ENCODE measurements around the gene ZRANB1. TPM values are rescaled to one million over a fixed set of nuclear protein-coding genes. Genes with fewer than 3 reads are reported as not detected.

Gene ZRANB1
- total and polyA plus RNA-seq, 2 experiments from 2014 or later, result 7.9 to 30.0 TPM

DNA sequence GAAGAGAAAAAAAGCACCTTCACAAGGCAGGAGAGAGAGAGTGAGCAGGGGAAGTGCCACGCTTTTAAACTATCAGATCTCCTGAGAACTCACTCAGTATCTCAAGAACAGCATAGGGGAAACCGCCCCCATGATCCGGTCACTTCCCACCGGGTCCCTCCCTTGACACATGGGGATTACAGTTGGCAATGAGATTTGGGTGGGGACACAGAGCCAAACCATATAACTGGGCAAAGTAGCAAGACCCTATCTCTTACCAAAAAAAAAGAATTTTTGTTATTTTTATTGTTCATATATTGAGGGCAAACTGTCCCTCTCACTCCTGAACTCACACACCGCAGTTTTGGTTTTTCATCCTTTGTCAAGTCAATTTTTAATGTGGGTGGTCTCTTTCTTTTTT, 18.2 kb upstream of the ZRANB1 start:
- H3K79me2 ChIP-seq, result peaks cover 99% of the 10 kb centered on the region
- DNase-seq (ENCODE audit: low spot score), result no peak
- H3K4me1 ChIP-seq (ENCODE audit: insufficient read depth), result no peaks in the 10 kb centered on the region
- H2AFZ ChIP-seq, result no peak overlapping the region
- no peaks in the 10 kb centered on the region for H3K9me2 ChIP-seq (replicated peaks; ENCODE audit: insufficient read depth)
- no peak overlapping the region for H3K4me2 ChIP-seq
- H4K20me1 ChIP-seq (ENCODE audit: insufficient read depth, poor library complexity, severe bottlenecking), result peaks cover 96% of the 10 kb centered on the region
- no peaks in the 10 kb centered on the region for H3K36me3 ChIP-seq (replicated peaks; ENCODE audit: insufficient read depth, low read depth)
- H3K27me3 ChIP-seq, result no peaks in the 10 kb centered on the region
- H3K4me3 ChIP-seq, result no peak overlapping the region
- no peak overlapping the region for H3K27ac ChIP-seq
- TF ChIP-seq EZH2 (IDR thresholded peaks at IDR 0.05; ENCODE audit: borderline replicate concordance) (no peak), EZH2phosphoT487 (IDR thresholded peaks at IDR 0.05; ENCODE audit: low read depth, severe bottlenecking, unreplicated experiment) (no peak)
- TF ChIP-seq, protein P1, sequence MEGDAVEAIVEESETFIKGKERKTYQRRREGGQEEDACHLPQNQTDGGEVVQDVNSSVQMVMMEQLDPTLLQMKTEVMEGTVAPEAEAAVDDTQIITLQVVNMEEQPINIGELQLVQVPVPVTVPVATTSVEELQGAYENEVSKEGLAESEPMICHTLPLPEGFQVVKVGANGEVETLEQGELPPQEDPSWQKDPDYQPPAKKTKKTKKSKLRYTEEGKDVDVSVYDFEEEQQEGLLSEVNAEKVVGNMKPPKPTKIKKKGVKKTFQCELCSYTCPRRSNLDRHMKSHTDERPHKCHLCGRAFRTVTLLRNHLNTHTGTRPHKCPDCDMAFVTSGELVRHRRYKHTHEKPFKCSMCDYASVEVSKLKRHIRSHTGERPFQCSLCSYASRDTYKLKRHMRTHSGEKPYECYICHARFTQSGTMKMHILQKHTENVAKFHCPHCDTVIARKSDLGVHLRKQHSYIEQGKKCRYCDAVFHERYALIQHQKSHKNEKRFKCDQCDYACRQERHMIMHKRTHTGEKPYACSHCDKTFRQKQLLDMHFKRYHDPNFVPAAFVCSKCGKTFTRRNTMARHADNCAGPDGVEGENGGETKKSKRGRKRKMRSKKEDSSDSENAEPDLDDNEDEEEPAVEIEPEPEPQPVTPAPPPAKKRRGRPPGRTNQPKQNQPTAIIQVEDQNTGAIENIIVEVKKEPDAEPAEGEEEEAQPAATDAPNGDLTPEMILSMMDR (IDR thresholded peaks at IDR 0.05; ENCODE audit: poor library complexity), result no peak
- 99% methylated on average over 5 of the region's 5 CpGs for WGBS (ENCODE audit: low lambda C conversion rate, missing lambda C conversion rate)
- H3K9me3 ChIP-seq (ENCODE audit: low read depth), result no peaks in the 10 kb centered on the region

DNA sequence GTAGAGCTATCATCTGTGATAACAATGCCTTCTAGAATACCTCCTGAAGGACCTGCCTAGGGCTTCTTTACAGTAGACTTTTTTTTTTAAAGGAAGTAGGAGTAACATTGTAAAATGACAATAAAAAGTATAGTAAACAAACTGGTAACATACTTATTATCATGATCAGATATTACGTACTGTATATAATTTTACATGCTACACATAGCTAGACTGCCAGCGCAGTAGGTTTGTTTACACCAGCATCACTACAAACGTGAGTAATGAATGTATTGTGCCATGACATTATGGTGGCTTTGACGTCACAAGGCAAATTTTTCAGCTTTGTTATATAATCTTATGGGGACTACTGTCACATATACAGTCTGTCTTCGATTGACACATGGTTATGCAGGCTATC, 15.4 kb upstream of the ZRANB1 start:
- TF ChIP-seq EZH2 (IDR thresholded peaks at IDR 0.05; ENCODE audit: borderline replicate concordance), result no peak
- TF ChIP-seq, protein P1 (IDR thresholded peaks at IDR 0.05; ENCODE audit: poor library complexity), result no peak
- TF ChIP-seq EZH2phosphoT487 (IDR thresholded peaks at IDR 0.05; ENCODE audit: low read depth, severe bottlenecking, unreplicated experiment), result no peak
- Histone ChIP-seq H3K27me3 (no peaks in the 10 kb centered on the region), H3K4me2 (no peak overlapping the region), H3K9me3 (ENCODE audit: low read depth) (no peaks in the 10 kb centered on the region), H4K20me1 (ENCODE audit: insufficient read depth, poor library complexity, severe bottlenecking) (peaks cover 82% of the 10 kb centered on the region), H3K9me2 (replicated peaks; ENCODE audit: insufficient read depth) (no peaks in the 10 kb centered on the region), H3K4me1 (ENCODE audit: insufficient read depth) (no peaks in the 10 kb centered on the region), H3K4me3 (no peak overlapping the region), H2AFZ (no peak overlapping the region), H3K36me3 (replicated peaks; ENCODE audit: insufficient read depth, low read depth) (no peaks in the 10 kb centered on the region), H3K79me2 (peaks cover 100% of the 10 kb centered on the region), H3K27ac (no peak overlapping the region)
- 94% methylated on average over 5 of the region's 5 CpGs for WGBS (ENCODE audit: low lambda C conversion rate, missing lambda C conversion rate)
- DNase-seq (ENCODE audit: low spot score), result no peak

DNA sequence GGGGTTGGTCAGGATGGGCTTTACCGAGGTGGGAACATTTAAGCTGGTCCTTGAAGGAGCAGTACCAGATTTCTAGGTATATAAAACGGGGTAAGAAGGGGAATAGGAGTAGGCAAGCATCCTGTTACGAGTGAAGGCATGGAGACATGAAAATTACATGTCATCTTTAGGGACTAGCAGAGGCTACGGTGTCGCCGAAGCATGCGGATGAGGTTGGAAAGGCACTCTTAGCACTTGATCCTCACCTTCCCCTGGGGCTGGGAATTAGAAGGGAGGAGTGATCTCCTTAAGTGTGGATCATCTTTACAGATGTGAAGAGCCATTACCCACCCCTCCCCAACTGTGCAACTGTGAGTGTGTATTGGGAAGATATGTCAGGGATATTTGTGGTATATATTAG, 13.8 kb upstream of the ZRANB1 start:
- H3K9me3 ChIP-seq (ENCODE audit: low read depth), result no peaks in the 10 kb centered on the region
- H3K27ac ChIP-seq, result no peak overlapping the region
- peaks cover 80% of the 10 kb centered on the region for H4K20me1 ChIP-seq (ENCODE audit: insufficient read depth, poor library complexity, severe bottlenecking)
- no peaks in the 10 kb centered on the region for H3K36me3 ChIP-seq (replicated peaks; ENCODE audit: insufficient read depth, low read depth)
- H3K4me3 ChIP-seq, result no peak overlapping the region
- H3K4me1 ChIP-seq (ENCODE audit: insufficient read depth), result no peaks in the 10 kb centered on the region
- peaks cover 99% of the 10 kb centered on the region for H3K79me2 ChIP-seq
- H3K9me2 ChIP-seq (replicated peaks; ENCODE audit: insufficient read depth), result no peaks in the 10 kb centered on the region
- TF ChIP-seq EZH2 (IDR thresholded peaks at IDR 0.05; ENCODE audit: borderline replicate concordance) (no peak), EZH2phosphoT487 (IDR thresholded peaks at IDR 0.05; ENCODE audit: low read depth, severe bottlenecking, unreplicated experiment) (no peak)
- TF ChIP-seq, protein P1 (IDR thresholded peaks at IDR 0.05; ENCODE audit: poor library complexity), result no peak
- H2AFZ ChIP-seq, result no peak overlapping the region
- H3K4me2 ChIP-seq, result no peak overlapping the region
- 91% methylated on average over 7 of the region's 7 CpGs for WGBS (ENCODE audit: low lambda C conversion rate, missing lambda C conversion rate)
- no peak for DNase-seq (ENCODE audit: low spot score)
- H3K27me3 ChIP-seq, result no peaks in the 10 kb centered on the region

DNA sequence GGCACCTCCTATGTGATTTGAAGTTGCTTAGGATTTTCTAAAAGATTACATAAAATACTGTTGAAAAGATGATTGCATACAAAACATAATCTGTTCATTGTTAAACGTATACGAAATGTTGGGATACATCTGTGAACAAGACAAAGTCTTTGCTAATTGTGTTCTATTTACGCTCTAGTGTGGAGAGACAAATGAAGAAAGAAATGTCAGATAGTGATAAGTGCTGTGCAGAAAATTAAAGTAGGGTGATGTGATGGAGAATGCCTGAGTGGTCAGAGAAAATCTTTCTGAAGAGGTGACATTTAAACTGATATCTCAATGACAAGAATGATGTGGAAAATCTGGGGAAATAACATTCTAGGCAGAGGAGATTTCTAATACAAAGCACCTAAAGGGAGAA, 13.4 kb upstream of the ZRANB1 start:
- H3K79me2 ChIP-seq, result peaks cover 99% of the 10 kb centered on the region
- H2AFZ ChIP-seq, result no peak overlapping the region
- no peak for TF ChIP-seq EZH2 (IDR thresholded peaks at IDR 0.05; ENCODE audit: borderline replicate concordance)
- TF ChIP-seq EZH2phosphoT487 (IDR thresholded peaks at IDR 0.05; ENCODE audit: low read depth, severe bottlenecking, unreplicated experiment), result no peak
- TF ChIP-seq, protein P1 (IDR thresholded peaks at IDR 0.05; ENCODE audit: poor library complexity), result no peak
- H3K9me2 ChIP-seq (replicated peaks; ENCODE audit: insufficient read depth), result no peaks in the 10 kb centered on the region
- 94% methylated on average over 3 of the region's 3 CpGs for WGBS (ENCODE audit: low lambda C conversion rate, missing lambda C conversion rate)
- H3K9me3 ChIP-seq (ENCODE audit: low read depth), result no peaks in the 10 kb centered on the region
- no peaks in the 10 kb centered on the region for H3K4me1 ChIP-seq (ENCODE audit: insufficient read depth)
- H3K4me3 ChIP-seq, result no peak overlapping the region
- no peak for DNase-seq (ENCODE audit: low spot score)
- no peaks in the 10 kb centered on the region for H3K36me3 ChIP-seq (replicated peaks; ENCODE audit: insufficient read depth, low read depth)
- H3K27ac ChIP-seq, result no peak overlapping the region
- peaks cover 81% of the 10 kb centered on the region for H4K20me1 ChIP-seq (ENCODE audit: insufficient read depth, poor library complexity, severe bottlenecking)
- H3K4me2 ChIP-seq, result no peak overlapping the region
- no peaks in the 10 kb centered on the region for H3K27me3 ChIP-seq
